ENCODE measurements around the gene SESTD1. TPM values are rescaled to one million over a fixed set of nuclear protein-coding genes. Genes with fewer than 3 reads are reported as not detected.

Gene SESTD1
- total and polyA plus RNA-seq, 2 of the 13 experiments (the other 11 are each of a cell fraction or from before 2014, with no cell fraction given) = 74.4 to 101 TPM

- TF ChIP-seq DRAP1 (CRISPR knock-in tag; IDR thresholded peaks at IDR 0.05) (0 out of 2 replicates have a peak, but pooled peaks have one; percentile 29), TBX2 (CRISPR knock-in tag; IDR thresholded peaks at IDR 0.05; ENCODE audit: borderline replicate concordance) (no peak), KAT8 (CRISPR knock-in tag; IDR thresholded peaks at IDR 0.05) (peak; percentile 21; the same call in 1 of the 2 replicates), CREBL2 (CRISPR knock-in tag; IDR thresholded peaks at IDR 0.05; ENCODE audit: borderline replicate concordance) (no peak), ZNF780A (CRISPR knock-in tag; IDR thresholded peaks at IDR 0.05) (no peak), NCOA1 (CRISPR knock-in tag; IDR thresholded peaks at IDR 0.05) (no peak), ZSCAN12 (CRISPR knock-in tag; IDR thresholded peaks at IDR 0.05) (no peak), SOX13 (IDR thresholded peaks at IDR 0.05) (no peak), SOX13 (CRISPR knock-in tag; conservative IDR thresholded peaks at IDR 0.05 in 1 of 2, IDR thresholded peaks at IDR 0.05 in 1 of 2) (peak in 1 of 2 experiments; percentile 75; a peak in 2 of 4 replicates), ZNF431 (CRISPR knock-in tag; IDR thresholded peaks at IDR 0.05; ENCODE audit: borderline replicate concordance, low read depth) (no peak), HOMEZ (CRISPR knock-in tag; IDR thresholded peaks at IDR 0.05; ENCODE audit: low read depth) (peak; percentile 92), ZNF672 (CRISPR knock-in tag; IDR thresholded peaks at IDR 0.05) (no peak), DMTF1 (CRISPR knock-in tag; IDR thresholded peaks at IDR 0.05) (no peak), ZNF709 (CRISPR knock-in tag; IDR thresholded peaks at IDR 0.05) (no peak), FOXK2 (IDR thresholded peaks at IDR 0.05) (no peak), ZNF644 (CRISPR knock-in tag; IDR thresholded peaks at IDR 0.05; ENCODE audit: low read depth) (0 out of 2 replicates have a peak, but pooled peaks have one; percentile 34), ZNF563 (CRISPR knock-in tag; IDR thresholded peaks at IDR 0.05) (no peak), ZNF335 (CRISPR knock-in tag; IDR thresholded peaks at IDR 0.05) (no peak), FOXA1 (IDR thresholded peaks at IDR 0.05) (peak; percentile 55; the same call in 1 of the 2 replicates), FOXA1 (CRISPR knock-in tag; IDR thresholded peaks at IDR 0.05) (peak; percentile 76), NCOA2 (CRISPR knock-in tag; IDR thresholded peaks at IDR 0.05) (peak; percentile 94), E2F1 (CRISPR knock-in tag; IDR thresholded peaks at IDR 0.05) (no peak), SP4 (CRISPR knock-in tag; IDR thresholded peaks at IDR 0.05) (no peak), RFX3 (CRISPR knock-in tag; IDR thresholded peaks at IDR 0.05) (no peak), KLF13 (CRISPR knock-in tag; IDR thresholded peaks at IDR 0.05) (no peak), CREB3 (CRISPR knock-in tag; IDR thresholded peaks at IDR 0.05) (no peak), CREM (IDR thresholded peaks at IDR 0.05) (peak; percentile 67), CREM (CRISPR knock-in tag; IDR thresholded peaks at IDR 0.05) (no peak), ZNF20 (CRISPR knock-in tag; IDR thresholded peaks at IDR 0.05) (no peak)
Measured at GRCh38 chr2:179233083-179233490, 31.5 kb downstream of the SESTD1 start (continued).

Measured in HepG2 (cell line).